ACC112 (cell line): ENCODE data around the gene IL17RA.
"Not testable (repeated sequence)": the region's sequence is repeated elsewhere in the genome, so short reads cannot be mapped to it uniquely, and the experiment has no call there.

ENCODE experiments used
- H2AFZ ChIP-seq: fragments of 200-600 bp; sonication (generic); one replicate; pipeline ENCODE4 v1.6.0; 2017; ENCODE audit warnings: antibody characterized with exemption, low read length; ENCODE audit not compliant: unreplicated experiment
- H3K27ac ChIP-seq: fragments of 200-600 bp; sonication (generic); 2 replicates; pipeline ENCODE4 v1.5.1; 2014; ENCODE audit warnings: low read depth, mild to moderate bottlenecking, antibody characterized with exemption, low read length, moderate library complexity
- H3K27me3 ChIP-seq: fragments of 200-600 bp; sonication (generic); 2 replicates; pipeline ENCODE4 v1.6.1; 2014; ENCODE audit warnings: mild to moderate bottlenecking, antibody characterized with exemption, low read length, moderate library complexity, mixed read lengths; ENCODE audit not compliant: insufficient read depth
- H3K36me3 ChIP-seq: fragments of 200-600 bp; sonication (generic); 2 replicates; pipeline ENCODE4 v1.6.1; 2016; ENCODE audit warnings: mild to moderate bottlenecking, antibody characterized with exemption, low read length, moderate library complexity, mixed read lengths; ENCODE audit not compliant: insufficient read depth
- H3K4me1 ChIP-seq: fragments of 200-600 bp; sonication (generic); one replicate; pipeline ENCODE4 v1.6.1; 2016; ENCODE audit warnings: low read length, mixed read lengths; ENCODE audit not compliant: insufficient read depth, unreplicated experiment, control insufficient read depth
- H3K4me3 ChIP-seq: fragments of 200-600 bp; sonication (generic); 2 replicates; pipeline ENCODE4 v1.5.1; 2014; ENCODE audit warnings: mild to moderate bottlenecking, low read depth, low read length
- H3K79me2 ChIP-seq: fragments of 200-600 bp; sonication (generic); one replicate; pipeline ENCODE4 v1.6.0; 2016; ENCODE audit warnings: low read length; ENCODE audit not compliant: control insufficient read depth, unreplicated experiment, insufficient read depth

The IL17RA gene, protein sequence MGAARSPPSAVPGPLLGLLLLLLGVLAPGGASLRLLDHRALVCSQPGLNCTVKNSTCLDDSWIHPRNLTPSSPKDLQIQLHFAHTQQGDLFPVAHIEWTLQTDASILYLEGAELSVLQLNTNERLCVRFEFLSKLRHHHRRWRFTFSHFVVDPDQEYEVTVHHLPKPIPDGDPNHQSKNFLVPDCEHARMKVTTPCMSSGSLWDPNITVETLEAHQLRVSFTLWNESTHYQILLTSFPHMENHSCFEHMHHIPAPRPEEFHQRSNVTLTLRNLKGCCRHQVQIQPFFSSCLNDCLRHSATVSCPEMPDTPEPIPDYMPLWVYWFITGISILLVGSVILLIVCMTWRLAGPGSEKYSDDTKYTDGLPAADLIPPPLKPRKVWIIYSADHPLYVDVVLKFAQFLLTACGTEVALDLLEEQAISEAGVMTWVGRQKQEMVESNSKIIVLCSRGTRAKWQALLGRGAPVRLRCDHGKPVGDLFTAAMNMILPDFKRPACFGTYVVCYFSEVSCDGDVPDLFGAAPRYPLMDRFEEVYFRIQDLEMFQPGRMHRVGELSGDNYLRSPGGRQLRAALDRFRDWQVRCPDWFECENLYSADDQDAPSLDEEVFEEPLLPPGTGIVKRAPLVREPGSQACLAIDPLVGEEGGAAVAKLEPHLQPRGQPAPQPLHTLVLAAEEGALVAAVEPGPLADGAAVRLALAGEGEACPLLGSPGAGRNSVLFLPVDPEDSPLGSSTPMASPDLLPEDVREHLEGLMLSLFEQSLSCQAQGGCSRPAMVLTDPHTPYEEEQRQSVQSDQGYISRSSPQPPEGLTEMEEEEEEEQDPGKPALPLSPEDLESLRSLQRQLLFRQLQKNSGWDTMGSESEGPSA

DNA sequence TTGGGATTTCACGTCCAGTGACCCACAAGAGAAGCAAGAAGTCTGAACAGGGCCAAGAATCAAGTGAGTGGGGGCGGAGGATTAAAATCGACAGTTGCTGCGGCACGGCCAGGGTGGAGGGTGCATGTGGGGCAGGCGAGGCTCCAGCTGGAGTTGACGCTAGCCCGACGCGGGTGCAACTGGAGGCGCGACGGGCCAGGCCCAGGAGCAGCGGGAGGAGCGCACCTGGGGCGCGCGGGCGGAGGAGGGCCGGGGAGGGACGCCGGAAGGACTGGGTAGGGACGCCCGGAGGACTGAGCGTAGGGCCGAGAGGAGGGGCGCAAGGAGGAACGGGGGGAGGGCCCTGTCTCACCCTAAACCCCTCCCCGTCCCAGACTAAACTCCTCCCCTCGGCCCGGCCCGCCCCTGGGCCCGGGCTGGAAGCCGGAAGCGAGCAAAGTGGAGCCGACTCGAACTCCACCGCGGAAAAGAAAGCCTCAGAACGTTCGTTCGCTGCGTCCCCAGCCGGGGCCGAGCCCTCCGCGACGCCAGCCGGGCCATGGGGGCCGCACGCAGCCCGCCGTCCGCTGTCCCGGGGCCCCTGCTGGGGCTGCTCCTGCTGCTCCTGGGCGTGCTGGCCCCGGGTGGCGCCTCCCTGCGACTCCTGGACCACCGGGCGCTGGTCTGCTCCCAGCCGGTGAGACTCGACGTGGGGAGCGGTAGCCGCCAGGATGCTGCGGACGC is at the start of gene IL17RA:
Gene IL17RA (plus strand): TSS at position 447 of the 723 bp plus-strand sequence. CDS start 92 bp downstream, at position 539.
- peak within 1 kb of the TSS; percentile 39 for H3K27ac ChIP-seq
- no peaks in the 10 kb centered on the region for H3K36me3 ChIP-seq
- H3K79me2 ChIP-seq, result peaks cover 32% of the 10 kb centered on the region
- H3K27me3 ChIP-seq, result no peaks in the 10 kb centered on the region
- peaks cover 6% of the 10 kb centered on the region for H3K4me1 ChIP-seq
- peak within 1 kb of the TSS; percentile 78 for H3K4me3 ChIP-seq
- H2AFZ ChIP-seq, result peak within 1 kb of the TSS; percentile 73

DNA sequence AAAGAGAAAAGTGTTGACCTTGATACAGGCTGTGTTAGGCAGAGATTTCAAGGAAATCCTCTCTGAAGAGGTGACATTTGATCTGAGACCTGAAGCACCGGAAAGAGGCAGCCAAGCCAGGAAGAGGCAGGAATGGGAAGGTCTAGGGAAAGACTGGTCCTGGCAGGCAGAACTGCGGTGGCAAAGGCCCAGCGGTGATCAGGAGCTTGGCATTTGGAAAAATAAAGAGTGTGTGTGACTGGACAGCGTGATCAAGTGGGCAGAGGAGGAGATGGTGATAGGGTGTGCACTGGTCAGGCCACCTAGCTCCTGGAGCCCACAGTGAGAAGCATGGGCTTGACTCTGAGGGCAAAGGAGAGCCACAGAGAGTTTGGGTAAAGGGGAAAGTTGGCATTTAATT is 49.6 kb upstream of the IL17RA start:
- peaks cover 21% of the 10 kb centered on the region for H3K79me2 ChIP-seq
- H3K4me1 ChIP-seq, result no peaks in the 10 kb centered on the region
- H2AFZ ChIP-seq, result no peak overlapping the region
- no peaks in the 10 kb centered on the region for H3K27me3 ChIP-seq
- H3K36me3 ChIP-seq, result no peaks in the 10 kb centered on the region
- H3K27ac ChIP-seq, result no peak overlapping the region
- H3K4me3 ChIP-seq, result no peak overlapping the region

DNA sequence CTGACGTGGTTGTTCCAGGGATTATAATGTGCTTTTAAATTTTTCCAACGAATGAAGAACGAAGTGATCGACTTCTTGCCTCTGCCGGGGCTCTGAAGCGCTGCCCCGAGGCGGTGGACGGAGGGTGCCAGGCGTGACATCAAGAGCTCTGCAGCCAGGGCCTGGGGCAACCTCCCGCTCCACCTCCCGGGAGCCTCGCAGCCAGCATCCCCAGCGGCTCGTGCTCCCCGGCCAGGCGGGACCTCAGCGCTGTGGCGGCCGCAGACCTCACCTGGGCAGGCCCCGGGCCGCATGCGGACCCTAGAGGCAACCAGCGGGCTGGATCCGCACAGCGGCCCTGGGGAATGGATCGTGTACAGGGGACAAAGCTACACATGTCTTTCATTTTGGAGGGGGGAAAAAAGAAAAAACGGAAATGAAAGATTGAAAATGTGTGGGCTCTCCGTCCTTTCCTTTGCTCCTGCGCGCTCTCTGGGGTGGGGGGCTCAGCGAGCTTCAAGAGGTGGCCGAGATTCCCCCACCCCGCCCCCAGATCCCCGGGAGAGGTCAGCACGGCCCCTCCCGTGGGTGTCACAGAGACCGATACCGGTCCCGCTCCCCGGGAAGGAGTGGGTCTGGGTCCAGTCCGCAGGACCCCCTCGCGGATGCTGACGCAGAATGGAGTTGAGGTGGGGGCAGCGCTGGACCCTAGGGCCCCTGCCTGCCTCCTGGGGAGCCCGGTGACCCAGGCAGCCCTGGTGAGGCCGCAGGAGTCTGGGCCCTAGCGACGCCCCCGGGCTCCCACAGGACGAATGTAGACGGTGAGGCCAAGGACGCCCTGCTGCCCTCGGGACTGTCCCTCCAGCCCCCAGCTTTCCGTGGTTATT is 48.6 kb upstream of the IL17RA start:
- H2AFZ ChIP-seq, H3K4me1 ChIP-seq, H3K27me3 ChIP-seq, H3K27ac ChIP-seq, H3K36me3 ChIP-seq: not testable (repeated sequence)
- H3K4me3 ChIP-seq, result peak overlapping the region; percentile 70
- H3K79me2 ChIP-seq, result peaks cover 30% of the 10 kb centered on the region

DNA sequence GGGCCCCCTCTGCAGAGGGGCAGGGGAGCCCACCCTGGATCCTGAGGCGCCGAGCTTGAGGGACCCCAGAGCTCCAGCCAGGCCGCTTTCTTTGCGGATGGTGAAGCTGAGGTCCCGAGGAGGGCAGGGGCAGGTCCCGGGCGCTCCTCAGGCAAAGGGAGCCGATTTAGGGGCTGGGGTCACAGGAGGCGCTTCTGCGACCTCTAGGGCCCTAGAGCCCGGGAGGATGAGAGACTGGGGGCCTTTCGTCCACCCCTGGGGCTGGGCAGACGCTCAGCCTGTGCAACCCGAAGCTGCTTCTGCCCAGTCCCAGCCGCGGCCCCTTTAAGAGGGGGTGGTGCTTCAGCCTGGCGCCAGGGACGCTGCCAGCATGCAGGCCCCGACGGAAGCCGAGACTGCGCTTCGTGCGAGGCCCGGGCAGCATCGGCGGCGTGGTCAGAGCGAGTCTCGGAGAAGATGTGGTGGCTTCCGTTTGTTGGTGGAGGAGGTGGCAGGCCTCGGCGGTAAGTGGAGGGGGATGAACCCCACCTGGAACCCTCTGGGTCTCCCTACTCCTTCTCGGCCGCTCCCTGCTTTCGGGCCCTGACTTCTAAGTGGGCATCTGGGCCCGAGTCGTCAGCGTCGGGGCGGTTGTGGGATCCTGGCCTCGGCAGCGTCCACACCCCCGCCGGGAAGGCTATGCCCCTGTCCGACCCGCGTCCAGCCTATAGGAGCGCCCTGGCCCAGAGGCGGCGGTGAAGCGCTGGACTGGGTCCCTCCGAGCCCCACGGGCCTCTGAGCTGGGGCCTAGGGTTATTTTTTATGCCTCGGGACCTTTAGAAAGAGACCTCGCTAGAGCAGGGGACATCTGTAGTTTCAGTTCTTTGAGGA is 47.7 kb upstream of the IL17RA start:
- not testable (repeated sequence) for H3K36me3 ChIP-seq, H3K4me1 ChIP-seq, H3K27me3 ChIP-seq
- H2AFZ ChIP-seq, result peak overlapping the region; percentile 50
- H3K79me2 ChIP-seq, result peaks cover 39% of the 10 kb centered on the region
- H3K4me3 ChIP-seq, result peak overlapping the region; percentile 79
- peak overlapping the region; percentile 68 for H3K27ac ChIP-seq

DNA sequence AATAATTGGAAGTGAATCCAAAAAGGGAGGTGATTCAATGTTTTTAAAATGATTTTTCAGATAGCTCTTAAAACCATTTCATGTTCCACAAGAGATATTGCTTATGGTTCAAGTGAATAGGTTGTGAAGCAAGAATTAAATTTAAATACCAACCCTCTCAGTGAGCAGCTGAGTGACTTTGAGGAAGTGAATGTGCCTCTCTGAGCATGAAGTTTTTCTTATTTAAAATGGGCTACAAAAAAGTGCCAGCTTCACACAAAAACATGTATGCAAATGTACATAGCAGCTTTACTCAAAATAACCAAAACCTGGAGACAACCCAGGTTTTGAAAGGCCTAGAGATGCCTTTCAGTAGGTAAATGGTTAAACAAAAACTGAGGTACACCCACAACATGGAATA is 41.3 kb upstream of the IL17RA start:
- Histone ChIP-seq H3K4me1 (no peaks in the 10 kb centered on the region), H3K36me3 (peaks cover 7% of the 10 kb centered on the region; the same call in 1 of the 2 replicates), H2AFZ (no peak overlapping the region), H3K27me3 (no peaks in the 10 kb centered on the region), H3K79me2 (peaks cover 46% of the 10 kb centered on the region), H3K4me3 (no peak overlapping the region), H3K27ac (no peak overlapping the region)

DNA sequence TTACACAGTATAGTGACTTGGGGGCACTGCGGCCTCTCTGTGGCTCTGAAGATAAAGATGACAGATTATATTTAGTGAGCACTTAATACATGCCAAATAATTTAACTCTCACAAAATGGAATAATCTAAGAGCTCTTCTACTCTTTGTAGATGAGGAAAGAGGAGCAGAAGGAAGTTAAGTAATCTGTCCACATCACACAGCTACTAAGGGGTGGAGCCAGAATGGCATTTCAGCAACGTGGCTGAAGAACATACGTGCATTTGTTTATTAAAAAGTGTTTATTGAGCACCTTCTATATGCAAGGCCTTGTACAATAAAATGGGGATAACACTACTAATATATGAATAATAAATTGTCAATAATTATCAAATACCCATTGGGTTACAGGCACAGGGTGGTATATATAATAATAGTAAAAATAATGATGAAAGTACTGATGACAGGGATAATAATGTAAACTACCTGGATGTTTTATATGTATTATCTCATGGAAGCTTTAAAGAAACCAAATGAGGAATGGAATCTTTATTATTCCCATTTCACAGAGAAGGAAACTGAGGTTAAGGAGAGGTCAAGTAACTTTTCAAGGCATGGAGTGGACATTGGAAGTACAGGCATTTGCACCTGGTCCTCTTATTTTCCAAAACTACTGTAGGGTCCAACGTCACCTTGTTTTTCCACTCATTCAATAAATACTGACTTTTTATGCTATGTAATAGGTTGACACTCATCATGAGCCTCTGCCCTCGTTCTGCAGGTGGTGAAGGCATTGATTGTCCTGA is 38.0 kb upstream of the IL17RA start:
- no peak overlapping the region for H3K4me3 ChIP-seq
- no peaks in the 10 kb centered on the region for H3K27me3 ChIP-seq
- H3K27ac ChIP-seq, result no peak overlapping the region
- peaks cover 17% of the 10 kb centered on the region for H3K79me2 ChIP-seq
- peaks cover 7% of the 10 kb centered on the region; the same call in 1 of the 2 replicates for H3K36me3 ChIP-seq
- H2AFZ ChIP-seq, result no peak overlapping the region
- no peaks in the 10 kb centered on the region for H3K4me1 ChIP-seq

DNA sequence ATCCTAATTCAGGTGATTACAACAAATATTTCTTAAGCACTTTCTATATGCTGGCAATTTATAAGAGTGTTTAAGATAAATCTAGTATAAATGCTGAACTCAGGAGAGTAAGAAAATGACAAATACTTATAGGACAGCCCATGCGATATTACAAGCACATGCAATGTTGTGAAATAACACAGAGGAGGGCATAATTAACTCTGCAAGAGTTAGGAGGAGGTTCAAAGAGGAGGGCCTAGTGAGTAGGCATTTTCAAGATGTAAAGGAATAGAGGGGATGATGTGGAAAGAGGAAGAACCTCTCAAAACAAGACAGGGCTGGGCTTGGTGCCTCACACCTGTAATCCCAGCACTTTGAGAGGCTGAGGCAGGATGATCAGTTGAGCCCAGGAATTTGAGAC is 37.1 kb upstream of the IL17RA start:
- Histone ChIP-seq H3K79me2 (peaks cover 11% of the 10 kb centered on the region), H3K4me1 (no peaks in the 10 kb centered on the region), H3K27me3 (no peaks in the 10 kb centered on the region), H3K27ac (no peak overlapping the region), H2AFZ (no peak overlapping the region), H3K4me3 (no peak overlapping the region), H3K36me3 (peaks cover 7% of the 10 kb centered on the region; the same call in 1 of the 2 replicates)

DNA sequence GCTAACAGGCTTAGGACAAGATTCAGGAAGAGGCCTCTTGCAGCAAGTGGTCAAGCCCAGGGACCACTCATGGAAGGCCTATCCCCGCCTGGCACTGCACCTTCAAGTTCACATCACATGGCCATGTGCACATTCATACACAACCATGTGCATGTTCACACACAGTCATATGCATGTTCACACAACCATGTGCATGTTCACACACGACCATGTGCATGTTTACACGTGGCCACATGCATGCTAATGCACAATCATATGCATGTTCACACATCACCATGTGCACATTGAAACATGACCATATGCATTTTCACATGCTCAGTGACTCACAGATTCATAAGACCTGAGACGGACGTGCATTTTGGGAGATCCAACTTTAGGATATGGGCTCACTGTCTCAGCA is 28.7 kb upstream of the IL17RA start:
- Histone ChIP-seq H3K27ac (no peak overlapping the region), H3K36me3 (no peaks in the 10 kb centered on the region), H3K79me2 (no peaks in the 10 kb centered on the region), H3K4me1 (no peaks in the 10 kb centered on the region), H2AFZ (no peak overlapping the region), H3K4me3 (no peak overlapping the region), H3K27me3 (no peaks in the 10 kb centered on the region)

DNA sequence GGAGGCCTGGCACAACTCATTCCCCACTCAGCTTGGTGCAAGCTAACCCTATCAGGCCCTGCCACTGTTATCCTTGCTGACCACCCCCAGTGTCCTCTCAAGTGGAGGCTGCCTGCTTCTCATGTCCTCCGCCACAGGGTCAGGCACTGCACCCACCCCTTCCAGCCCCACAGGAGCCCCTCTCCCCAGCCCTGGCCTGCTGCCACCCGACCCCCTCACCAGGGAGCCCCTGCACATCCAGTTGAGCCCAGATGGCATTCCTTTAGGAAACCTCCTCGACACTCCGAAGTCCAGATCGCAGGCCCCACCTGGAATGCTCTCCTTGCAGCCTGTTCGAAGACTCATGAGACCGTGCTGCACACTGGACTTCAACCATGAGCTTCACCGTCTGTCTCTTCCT is 28.0 kb upstream of the IL17RA start:
- H3K36me3 ChIP-seq, result no peaks in the 10 kb centered on the region
- H3K27me3 ChIP-seq, result no peaks in the 10 kb centered on the region
- H3K4me1 ChIP-seq, result no peaks in the 10 kb centered on the region
- H3K79me2 ChIP-seq, result no peaks in the 10 kb centered on the region
- H2AFZ ChIP-seq, result no peak overlapping the region
- no peak overlapping the region for H3K4me3 ChIP-seq
- H3K27ac ChIP-seq, result no peak overlapping the region
